Sigmoid colon (tissue), 7 donors: ENCODE data around the gene LY86. TPM values are rescaled to one million over a fixed set of nuclear protein-coding genes. Genes with fewer than 3 reads are reported as not detected.
"Not testable (repeated sequence)": the region's sequence is repeated elsewhere in the genome, so short reads cannot be mapped to it uniquely, and the experiment has no call there.

Source experiments
- DNase-seq: peaks from one replicate; pipeline ENCODE4 v3.0.0-alpha.2; 2019
- H3K27ac ChIP-seq, 4 donors: fragments of 200-600 bp; sonication (generic); one replicate each; pipeline ENCODE4 v1.5.1; 2016 to 2019; ENCODE audit warnings: mild to moderate bottlenecking in 1 of 4
- H3K27me3 ChIP-seq, 3 donors: fragments of 200-600 bp; sonication (generic); one replicate each; pipeline ENCODE4 v1.5.1; 2019; ENCODE audit warnings: mild to moderate bottlenecking in 1 of 3
- H3K36me3 ChIP-seq, 4 donors: fragments of 200-600 bp; sonication (generic); one replicate each; pipeline ENCODE4 v1.5.1; 2016 to 2019
- H3K4me1 ChIP-seq, 4 donors: fragments of 200-600 bp; sonication (generic); one replicate each; pipeline ENCODE4 v1.5.1; 2017 to 2019
- H3K4me3 ChIP-seq, 4 donors: fragments of 200-600 bp; sonication (generic); one replicate each; pipeline ENCODE4 v1.5.1; 2017 to 2019; ENCODE audit warnings: mild to moderate bottlenecking in 2 of 4, moderate library complexity in 1 of 4
- H3K9me3 ChIP-seq, 4 donors: fragments of 200-600 bp in 3 of 4; sonication (generic) in 3 of 4; one replicate each; pipeline versions ENCODE4 v1.5.1 to v1.6.1; 2013 to 2019
- CTCF ChIP-seq, 4 experiments: fragments of 450-650 bp in 3 of 4; fragments of 200-600 bp in 1 of 4; IDR thresholded peaks; one replicate each; pipeline ENCODE4 v1.5.1; 2016 to 2019; ENCODE audit warnings: antibody characterized with exemption in 4 of 4, mild to moderate bottlenecking in 3 of 4, moderate library complexity in 2 of 4
- EP300 ChIP-seq, 4 donors: sonication (generic); formaldehyde crosslinking; IDR thresholded peaks; one replicate each; pipeline ENCODE4 v1.6.1; 2017; ENCODE audit warnings: antibody characterized with exemption in 4 of 4
- POLR2A ChIP-seq, 2 donors: fragments of 450-650 bp; IDR thresholded peaks; one replicate each; pipeline ENCODE4 v1.6.1; 2016; ENCODE audit warnings: antibody characterized with exemption in 2 of 2, mild to moderate bottlenecking in 2 of 2, moderate library complexity in 2 of 2
- POLR2AphosphoS5 ChIP-seq, 4 donors: sonication (generic); formaldehyde crosslinking; IDR thresholded peaks; one replicate each; pipeline ENCODE4 v1.6.1; 2017; ENCODE audit warnings: antibody characterized with exemption in 4 of 4
- WGBS, 2 donors: extraction: QIAGEN DNeasy Blood & Tissue Kit; methylation state at CpG; one replicate each; pipeline ENCODE4 v1.1.7; 2013; 5-methylcytosine and 5-hydroxymethylcytosine counted together
- intact Hi-C: fragments of 100-400 bp; cut with DNase I; formaldehyde crosslinking; loops from one replicate; pipeline ENCODE4 v1.15.1; 2023
- polyA plus RNA-seq, 3 donors: library from polyadenylated mRNA; stranded (reverse); fragments of 200-250 nt; gene quantifications; one replicate each; pipeline ENCODE4 v1.2.3, GENCODE V29; 2013
- total RNA-seq, 4 donors: library from RNA; depleted of rRNA; stranded (reverse); fragments of >200 nt; gene quantifications; one replicate each; pipeline ENCODE4 v1.1.0, GENCODE V29; 2016
- donor health status: healthy with polysubstance abuse.
- donor health status: Bipolar disorder and iron deficiency.
- donor health status: healthy.

Gene LY86
- total and polyA plus RNA-seq, 7 donors: 1.1 to 15.7 (median 5.9) TPM

DNA sequence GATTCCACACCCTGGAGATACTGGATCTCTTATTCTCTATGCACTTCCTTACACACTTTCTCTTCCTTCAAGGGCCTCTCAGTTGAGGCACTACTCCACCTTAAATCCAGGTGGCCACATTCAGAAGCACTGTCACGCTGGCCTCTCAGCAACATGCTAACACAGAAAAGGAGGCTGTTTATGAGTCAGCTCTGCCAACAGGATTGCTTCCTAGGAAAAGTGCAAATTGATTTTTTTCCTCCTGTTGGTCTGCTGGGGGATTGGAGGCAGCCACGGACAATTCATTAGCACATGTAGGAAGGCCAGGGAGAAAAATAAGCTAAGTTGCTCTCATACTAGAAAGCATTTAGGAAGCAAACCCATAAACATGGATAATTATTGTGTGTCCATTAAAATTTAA, 20.9 kb downstream of the LY86 start:
- intact Hi-C loops: no loop called here
- no peak for DNase-seq
- H3K27me3 ChIP-seq: no peaks in the 10 kb centered on the region
- no peaks in the 10 kb centered on the region for H3K9me3 ChIP-seq
- 82 to 87% methylated on average over 2 of the region's 2 CpGs for WGBS, 2 donors
- TF ChIP-seq CTCF (IDR thresholded peaks at IDR 0.05): no peak
- no peak for TF ChIP-seq POLR2A (IDR thresholded peaks at IDR 0.05)
- H3K27ac ChIP-seq: no peak overlapping the region
- peaks cover 0 to 5% (median 0%) of the 10 kb centered on the region in 4 donors for H3K4me1 ChIP-seq
- no peak overlapping the region for H3K4me3 ChIP-seq
- no peaks in the 10 kb centered on the region for H3K36me3 ChIP-seq

- Histone ChIP-seq H3K4me1 (peaks cover 0 to 5% (median 0%) of the 10 kb centered on the region in 4 donors), H3K27me3 (no peaks in the 10 kb centered on the region), H3K36me3 (no peaks in the 10 kb centered on the region), H3K4me3 (no peak overlapping the region), H3K27ac (no peak overlapping the region), H3K9me3 (no peaks in the 10 kb centered on the region)
- no peak for DNase-seq
- TF ChIP-seq CTCF (IDR thresholded peaks at IDR 0.05): no peak
- intact Hi-C loops: no loop called here
- 63 to 87% methylated on average over 10 of the region's 10 CpGs for WGBS, 2 donors
Measured at GRCh38 chr6:6610031-6610591, 21.6 kb downstream of the LY86 start.

GRCh38 chr6:6611486-6611885, 23.0 kb downstream of the LY86 start:
- WGBS, 2 donors: 91 to 92% methylated on average over 12 of the region's 12 CpGs
- DNase-seq: no peak
- Histone ChIP-seq H3K4me1 (peaks cover 0 to 5% (median 0%) of the 10 kb centered on the region in 4 donors), H3K9me3 (no peaks in the 10 kb centered on the region), H3K27me3 (no peaks in the 10 kb centered on the region), H3K36me3 (no peaks in the 10 kb centered on the region), H3K27ac (no peak overlapping the region), H3K4me3 (no peak overlapping the region)
- TF ChIP-seq EP300 (IDR thresholded peaks at IDR 0.05) (no peak), POLR2A (IDR thresholded peaks at IDR 0.05) (no peak), CTCF (IDR thresholded peaks at IDR 0.05) (no peak), POLR2AphosphoS5 (IDR thresholded peaks at IDR 0.05) (no peak)
- intact Hi-C loops: no loop called here

DNA sequence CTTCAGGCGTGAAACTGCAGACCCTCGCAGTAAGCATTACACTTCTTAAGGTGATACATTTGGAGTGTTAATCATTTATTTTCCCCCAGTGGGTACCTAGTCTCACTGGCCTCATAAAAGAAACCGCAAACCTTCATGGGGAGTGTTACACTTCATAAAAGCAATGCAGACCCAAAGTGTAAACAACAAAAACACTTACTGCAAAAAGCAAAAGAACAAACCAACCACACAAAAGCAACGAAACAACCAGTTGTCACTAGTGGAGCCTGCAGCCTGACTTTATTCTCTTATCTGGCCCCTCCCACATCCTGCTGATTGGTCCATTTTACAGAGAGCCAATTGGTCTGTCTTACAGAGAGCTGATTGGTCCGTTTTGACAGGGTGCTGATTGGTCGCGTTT, 23.8 kb downstream of the LY86 start:
- WGBS, 2 donors: 80 to 82% methylated on average over 7 of the region's 7 CpGs
- TF ChIP-seq CTCF (IDR thresholded peaks at IDR 0.05) (no peak), POLR2A (IDR thresholded peaks at IDR 0.05) (no peak), EP300 (IDR thresholded peaks at IDR 0.05) (no peak), POLR2AphosphoS5 (IDR thresholded peaks at IDR 0.05) (no peak)
- H3K4me3 ChIP-seq: no peak overlapping the region
- H3K27ac ChIP-seq: no peak overlapping the region
- H3K27me3 ChIP-seq: no peaks in the 10 kb centered on the region
- no peaks in the 10 kb centered on the region for H3K9me3 ChIP-seq
- intact Hi-C loops: no loop called here
- H3K4me1 ChIP-seq: peaks cover 0 to 5% (median 0%) of the 10 kb centered on the region in 4 donors
- H3K36me3 ChIP-seq: no peaks in the 10 kb centered on the region
- no peak for DNase-seq

GRCh38 chr6:6613103-6613718, 24.7 kb downstream of the LY86 start:
- H3K9me3 ChIP-seq, H3K4me1 ChIP-seq, intact Hi-C loops, H3K36me3 ChIP-seq, H3K27ac ChIP-seq, DNase-seq, H3K27me3 ChIP-seq, H3K4me3 ChIP-seq: not testable (repeated sequence)
- WGBS, 2 donors: 95 to 97% methylated on average over 43 of the region's 43 CpGs
